Gastroesophageal sphincter (tissue), 3 donors: Measurements from ENCODE around the gene AKAP6.

Source experiments
- CTCF ChIP-seq, 4 experiments: fragments of 200-600 bp in 2 of 4; fragments of 450-650 bp in 2 of 4; sonication (generic) in 1 of 4; IDR thresholded peaks; one replicate each; pipeline ENCODE4 v1.5.1; 2017 to 2019; ENCODE audit warnings: antibody characterized with exemption in 4 of 4, mild to moderate bottlenecking in 2 of 4, moderate library complexity in 2 of 4
- POLR2A ChIP-seq, 2 donors: fragments of 450-650 bp; IDR thresholded peaks; one replicate each; pipeline ENCODE4 v1.6.1; 2017; ENCODE audit warnings: antibody characterized with exemption in 2 of 2, mild to moderate bottlenecking in 2 of 2, moderate library complexity in 1 of 2
- POLR2AphosphoS5 ChIP-seq: sonication (generic); formaldehyde crosslinking; IDR thresholded peaks from one replicate; pipeline ENCODE4 v1.6.1; 2017; ENCODE audit warnings: antibody characterized with exemption

- TF ChIP-seq POLR2A (IDR thresholded peaks at IDR 0.05) (no peak), CTCF (IDR thresholded peaks at IDR 0.05) (no peak), POLR2AphosphoS5 (no peak)
Observed at GRCh38 chr14:32524609-32525375, 195.7 kb downstream of the AKAP6 start.
